ENCODE data around the gene C10orf53. TPM values are rescaled to one million over a fixed set of nuclear protein-coding genes. Genes with fewer than 3 reads are reported as not detected.

The C10orf53 gene
- total RNA-seq, 1 donor from 2014 or later = not detected

DNA sequence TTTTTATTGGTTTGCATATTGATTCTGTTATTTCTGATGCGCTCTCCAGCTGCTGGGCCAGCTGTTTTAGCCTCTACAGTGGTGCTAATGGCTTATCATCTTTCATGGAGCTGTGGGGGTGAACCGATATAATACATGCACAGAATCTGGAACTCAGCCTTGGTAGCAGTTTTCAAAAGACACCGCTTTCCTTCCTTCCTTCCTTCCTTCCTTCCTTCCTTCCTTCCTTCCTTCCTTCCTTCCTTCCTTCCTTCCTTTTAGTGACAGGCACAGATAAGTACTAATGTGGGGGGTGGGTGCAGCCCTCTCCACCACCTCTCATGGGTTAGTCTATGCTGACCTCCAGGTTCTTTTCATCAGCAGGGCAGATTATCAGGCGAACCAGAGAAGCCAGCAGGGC, 31.9 kb upstream of the C10orf53 start:
- H3K27ac Mint-ChIP-seq = no peak overlapping the region
- no peaks in the 10 kb centered on the region for H3K9me3 Mint-ChIP-seq
- no peaks in the 10 kb centered on the region for H3K4me1 Mint-ChIP-seq (ENCODE audit: unreplicated experiment)
- H3K4me3 Mint-ChIP-seq = no peak overlapping the region
- TF ChIP-seq, protein P1, sequence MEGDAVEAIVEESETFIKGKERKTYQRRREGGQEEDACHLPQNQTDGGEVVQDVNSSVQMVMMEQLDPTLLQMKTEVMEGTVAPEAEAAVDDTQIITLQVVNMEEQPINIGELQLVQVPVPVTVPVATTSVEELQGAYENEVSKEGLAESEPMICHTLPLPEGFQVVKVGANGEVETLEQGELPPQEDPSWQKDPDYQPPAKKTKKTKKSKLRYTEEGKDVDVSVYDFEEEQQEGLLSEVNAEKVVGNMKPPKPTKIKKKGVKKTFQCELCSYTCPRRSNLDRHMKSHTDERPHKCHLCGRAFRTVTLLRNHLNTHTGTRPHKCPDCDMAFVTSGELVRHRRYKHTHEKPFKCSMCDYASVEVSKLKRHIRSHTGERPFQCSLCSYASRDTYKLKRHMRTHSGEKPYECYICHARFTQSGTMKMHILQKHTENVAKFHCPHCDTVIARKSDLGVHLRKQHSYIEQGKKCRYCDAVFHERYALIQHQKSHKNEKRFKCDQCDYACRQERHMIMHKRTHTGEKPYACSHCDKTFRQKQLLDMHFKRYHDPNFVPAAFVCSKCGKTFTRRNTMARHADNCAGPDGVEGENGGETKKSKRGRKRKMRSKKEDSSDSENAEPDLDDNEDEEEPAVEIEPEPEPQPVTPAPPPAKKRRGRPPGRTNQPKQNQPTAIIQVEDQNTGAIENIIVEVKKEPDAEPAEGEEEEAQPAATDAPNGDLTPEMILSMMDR (conservative IDR thresholded peaks at IDR 0.05) = no peak
- peaks cover 42% of the 10 kb centered on the region for H3K27me3 Mint-ChIP-seq
- H3K36me3 Mint-ChIP-seq = no peaks in the 10 kb centered on the region
- no peak for DNase-seq (ENCODE audit: extremely low spot score, unreplicated experiment)

DNA sequence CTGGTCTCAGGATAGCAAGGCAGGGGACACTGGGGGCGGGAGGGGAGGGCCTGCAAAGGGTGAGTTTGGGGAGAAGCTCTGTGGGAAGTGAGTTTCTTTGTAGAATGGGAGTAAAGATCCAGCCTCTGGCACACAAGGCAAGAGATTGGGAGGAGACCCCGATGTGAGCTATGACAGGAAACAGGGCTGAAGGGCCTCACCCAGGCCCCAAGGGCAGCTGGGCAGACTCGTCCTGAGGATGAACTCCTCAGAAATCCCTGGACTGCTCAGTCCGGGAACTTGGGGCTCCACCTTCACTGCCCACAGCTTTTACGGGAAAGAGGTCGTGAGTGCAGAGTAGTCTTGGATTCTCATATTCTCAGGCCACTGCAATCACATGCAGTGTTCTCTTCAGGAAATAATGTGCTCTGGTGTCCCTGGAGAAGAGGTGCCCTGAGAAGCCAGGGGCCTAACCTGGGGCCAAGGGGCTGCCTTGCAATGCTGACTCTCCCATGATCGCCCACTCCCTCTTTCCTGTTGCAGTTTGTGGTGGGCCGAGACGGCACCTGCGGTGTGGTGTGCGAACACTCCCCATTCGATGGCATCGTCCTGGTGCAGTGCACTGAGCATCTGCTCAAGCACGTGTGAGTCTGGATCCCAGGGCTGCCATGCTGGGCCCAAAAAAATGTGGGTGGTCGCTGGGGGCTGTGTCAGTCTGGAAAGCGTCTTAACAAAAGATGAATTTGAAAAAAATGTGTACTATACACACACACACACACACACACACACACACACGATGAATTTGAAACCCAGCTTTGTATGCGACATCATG, 31.3 kb upstream of the C10orf53 start:
- Mint-ChIP-seq H3K27me3 (peaks cover 48% of the 10 kb centered on the region), H3K27ac (no peak overlapping the region), H3K4me3 (no peak overlapping the region), H3K4me1 (ENCODE audit: unreplicated experiment) (no peaks in the 10 kb centered on the region), H3K36me3 (no peaks in the 10 kb centered on the region), H3K9me3 (no peaks in the 10 kb centered on the region)
- TF ChIP-seq, protein P1 (conservative IDR thresholded peaks at IDR 0.05) = no peak
- DNase-seq (ENCODE audit: extremely low spot score, unreplicated experiment) = peak; percentile 50

DNA sequence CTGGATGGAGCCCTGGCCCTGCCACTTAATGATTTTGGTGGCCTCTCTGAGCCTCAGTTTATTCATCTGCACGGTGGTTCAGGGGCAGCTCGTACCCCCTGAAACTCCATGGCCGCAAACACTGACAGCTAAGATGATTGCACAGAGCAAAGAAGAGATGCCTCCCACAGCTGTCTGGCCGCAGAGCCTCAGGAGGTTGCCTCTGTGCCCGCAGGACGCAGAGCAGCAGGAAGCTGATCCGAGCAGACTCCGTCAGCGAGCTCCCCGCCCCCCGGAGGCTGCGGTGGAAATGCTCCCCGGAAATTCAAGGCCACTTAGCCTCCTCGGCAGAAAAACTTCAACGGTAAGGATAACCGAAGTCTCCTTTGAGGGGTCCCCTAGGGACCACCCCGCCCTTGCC, 30.2 kb upstream of the C10orf53 start:
- Mint-ChIP-seq H3K36me3 (no peaks in the 10 kb centered on the region), H3K4me1 (ENCODE audit: unreplicated experiment) (no peaks in the 10 kb centered on the region), H3K4me3 (no peak overlapping the region), H3K27ac (no peak overlapping the region), H3K27me3 (peaks cover 44% of the 10 kb centered on the region), H3K9me3 (no peaks in the 10 kb centered on the region)
- TF ChIP-seq, protein P1 (conservative IDR thresholded peaks at IDR 0.05) = no peak
- DNase-seq (ENCODE audit: extremely low spot score, unreplicated experiment) = peak; percentile 45

DNA sequence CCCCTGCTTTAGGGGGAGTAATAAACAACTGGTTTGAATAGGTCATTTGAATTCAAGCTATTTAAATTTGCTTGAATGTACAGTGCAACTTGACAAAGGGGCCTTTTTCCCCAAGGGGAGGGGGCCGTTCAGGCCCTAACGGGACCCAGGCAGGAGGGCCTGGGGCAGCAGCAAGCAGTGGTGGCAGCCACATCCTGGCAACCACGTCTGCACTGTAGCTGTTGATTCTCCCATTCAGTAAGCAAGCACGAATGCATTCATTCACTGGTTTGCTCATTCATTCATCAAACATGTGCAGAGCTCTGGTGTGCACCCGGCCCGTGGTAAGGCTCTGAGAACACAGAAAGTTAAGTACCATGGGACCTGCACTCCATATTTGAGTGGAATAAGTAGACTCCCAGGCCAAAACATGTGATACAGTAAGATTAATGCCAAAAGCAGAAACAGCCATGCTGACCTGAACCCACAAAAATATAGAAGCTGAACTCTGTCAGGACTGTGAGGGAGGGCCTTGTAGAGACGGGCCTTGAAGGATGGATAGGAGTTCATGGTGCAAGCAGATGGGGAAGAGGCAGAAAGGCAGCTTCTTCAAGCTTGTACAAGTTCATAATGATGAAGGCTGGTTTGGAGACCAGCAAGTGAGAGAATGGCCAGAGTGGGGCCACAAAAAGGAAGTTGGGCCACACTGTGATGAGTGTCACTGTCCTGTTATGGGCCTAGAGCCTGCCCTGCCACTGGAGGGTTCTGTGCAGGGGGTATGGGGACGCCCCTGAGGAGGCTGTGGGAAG, 29.3 kb upstream of the C10orf53 start:
- no peaks in the 10 kb centered on the region for H3K9me3 Mint-ChIP-seq
- peaks cover 39% of the 10 kb centered on the region for H3K27me3 Mint-ChIP-seq
- TF ChIP-seq, protein P1 (conservative IDR thresholded peaks at IDR 0.05) = no peak
- H3K36me3 Mint-ChIP-seq = no peaks in the 10 kb centered on the region
- peak; percentile 39 for DNase-seq (ENCODE audit: extremely low spot score, unreplicated experiment)
- H3K4me3 Mint-ChIP-seq = no peak overlapping the region
- no peak overlapping the region for H3K27ac Mint-ChIP-seq
- H3K4me1 Mint-ChIP-seq (ENCODE audit: unreplicated experiment) = no peaks in the 10 kb centered on the region

DNA sequence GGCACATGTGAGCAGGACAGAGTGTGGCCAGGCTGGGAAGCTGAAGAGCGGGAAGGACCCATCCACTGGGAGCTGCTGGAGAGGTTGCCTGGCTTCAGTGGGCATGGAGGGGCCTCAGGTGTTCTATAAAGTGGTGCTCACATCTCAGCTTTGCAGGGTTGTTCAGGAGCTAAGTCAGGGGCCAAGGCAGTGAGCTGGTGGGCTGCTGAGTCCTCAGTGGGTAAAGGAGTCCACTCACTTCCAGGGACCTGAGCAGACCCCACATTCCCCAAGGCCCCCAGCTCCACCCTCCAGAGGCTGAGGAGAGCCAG, 28.8 kb upstream of the C10orf53 start:
- Mint-ChIP-seq H3K27me3 (peaks cover 39% of the 10 kb centered on the region), H3K36me3 (no peaks in the 10 kb centered on the region), H3K4me3 (no peak overlapping the region), H3K27ac (no peak overlapping the region), H3K9me3 (no peaks in the 10 kb centered on the region), H3K4me1 (ENCODE audit: unreplicated experiment) (no peaks in the 10 kb centered on the region)
- DNase-seq (ENCODE audit: extremely low spot score, unreplicated experiment) = peak; percentile 53
- TF ChIP-seq, protein P1 (conservative IDR thresholded peaks at IDR 0.05) = no peak
